Fibroblast of the conjunctiva (primary cell): Measurements from ENCODE around the gene SPOCK1.
A peak's percentile ranks its signal among the peaks of the same experiment; 100 is the strongest.

Experiments
- DNase-seq: peaks from one replicate; pipeline ENCODE4 v3.0.0-alpha.2; 2010; ENCODE audit warnings: low read depth

Gene SPOCK1

GRCh38 chr5:137147346-137147745, 351.8 kb downstream of the SPOCK1 start:
- DNase-seq, result no peak

GRCh38 chr5:137146402-137146890, 352.7 kb downstream of the SPOCK1 start:
- DNase-seq, result peak; percentile 97

GRCh38 chr5:137145721-137146120, 353.4 kb downstream of the SPOCK1 start:
- DNase-seq, result no peak

- no peak for DNase-seq
Measured at GRCh38 chr5:137144656-137145055, 354.5 kb downstream of the SPOCK1 start.

GRCh38 chr5:137142764-137143605, 356.1 kb downstream of the SPOCK1 start:
- DNase-seq, result peak; percentile 75

- DNase-seq, result no peak
Measured at GRCh38 chr5:137142346-137142745, 356.8 kb downstream of the SPOCK1 start.

GRCh38 chr5:137141779-137142178, 357.3 kb downstream of the SPOCK1 start:
- peak; percentile 61 for DNase-seq

- no peak for DNase-seq
Measured at GRCh38 chr5:137136991-137137632, 362.0 kb downstream of the SPOCK1 start.

GRCh38 chr5:137134920-137135532, 364.1 kb downstream of the SPOCK1 start:
- DNase-seq, result no peak

GRCh38 chr5:137129886-137130680, 369.0 kb downstream of the SPOCK1 start:
- DNase-seq, result no peak

- no peak for DNase-seq
Measured at GRCh38 chr5:137128012-137128411, 371.1 kb downstream of the SPOCK1 start.

- no peak for DNase-seq
Measured at GRCh38 chr5:137126829-137127228, 372.3 kb downstream of the SPOCK1 start.

GRCh38 chr5:137122558-137122957, 376.6 kb downstream of the SPOCK1 start:
- no peak for DNase-seq

GRCh38 chr5:137122075-137122474, 377.1 kb downstream of the SPOCK1 start:
- DNase-seq, result peak; percentile 36

GRCh38 chr5:137119321-137119720, 379.8 kb downstream of the SPOCK1 start:
- no peak for DNase-seq

GRCh38 chr5:137118629-137119028, 380.5 kb downstream of the SPOCK1 start:
- no peak for DNase-seq

- DNase-seq, result no peak
Measured at GRCh38 chr5:137115152-137115551, 384.0 kb downstream of the SPOCK1 start.

- DNase-seq, result no peak
Measured at GRCh38 chr5:137114529-137114928, 384.6 kb downstream of the SPOCK1 start.

- no peak for DNase-seq
Measured at GRCh38 chr5:137113939-137114338, 385.2 kb downstream of the SPOCK1 start.

GRCh38 chr5:137113161-137113560, 386.0 kb downstream of the SPOCK1 start:
- no peak for DNase-seq

GRCh38 chr5:137105351-137106035, 393.6 kb downstream of the SPOCK1 start:
- no peak for DNase-seq
